Right renal cortex interstitium (tissue), 3 donors: ENCODE measurements around the gene ANKK1. TPM values are rescaled to one million over a fixed set of nuclear protein-coding genes. Genes with fewer than 3 reads are reported as not detected.

ENCODE experiments used
- polyA plus RNA-seq, 3 donors: library from polyadenylated mRNA; unstranded; fragments of 120-200 nt; gene quantifications; one replicate each; pipeline ENCODE4 v1.2.1, GENCODE V29; 2013; ENCODE audit not compliant: insufficient read length in 3 of 3

The ANKK1 gene
- polyA plus RNA-seq, 3 donors, result 0.16 to 0.50 (median 0.21) TPM

Other genes with a start within 250 kb of the ANKK1 start
- 10 to 100 TPM; 36.9 to 53.5 (median 44.1) TPM for gene TTC12, start 73.2 kb upstream of the ANKK1 start, polyA plus RNA-seq
- gene DRD2, start 87.6 kb downstream of the ANKK1 start, polyA plus RNA-seq, result under 1 TPM; 0.22 to 0.48 (median 0.42) TPM